Stimulated activated CD4-positive, alpha-beta T cell treated with anti-CD3 and anti-CD28 coated beads, Interleukin-15, amount 100 ng/mL, for 24 hours (primary cell): ENCODE results near the gene HIPK1.
A peak's percentile ranks its signal among the peaks of the same experiment; 100 is the strongest.

Experiments used
- DNase-seq: peaks from one replicate; pipeline ENCODE4 v3.0.0-alpha.2; 2020

HIPK1 gene

DNA sequence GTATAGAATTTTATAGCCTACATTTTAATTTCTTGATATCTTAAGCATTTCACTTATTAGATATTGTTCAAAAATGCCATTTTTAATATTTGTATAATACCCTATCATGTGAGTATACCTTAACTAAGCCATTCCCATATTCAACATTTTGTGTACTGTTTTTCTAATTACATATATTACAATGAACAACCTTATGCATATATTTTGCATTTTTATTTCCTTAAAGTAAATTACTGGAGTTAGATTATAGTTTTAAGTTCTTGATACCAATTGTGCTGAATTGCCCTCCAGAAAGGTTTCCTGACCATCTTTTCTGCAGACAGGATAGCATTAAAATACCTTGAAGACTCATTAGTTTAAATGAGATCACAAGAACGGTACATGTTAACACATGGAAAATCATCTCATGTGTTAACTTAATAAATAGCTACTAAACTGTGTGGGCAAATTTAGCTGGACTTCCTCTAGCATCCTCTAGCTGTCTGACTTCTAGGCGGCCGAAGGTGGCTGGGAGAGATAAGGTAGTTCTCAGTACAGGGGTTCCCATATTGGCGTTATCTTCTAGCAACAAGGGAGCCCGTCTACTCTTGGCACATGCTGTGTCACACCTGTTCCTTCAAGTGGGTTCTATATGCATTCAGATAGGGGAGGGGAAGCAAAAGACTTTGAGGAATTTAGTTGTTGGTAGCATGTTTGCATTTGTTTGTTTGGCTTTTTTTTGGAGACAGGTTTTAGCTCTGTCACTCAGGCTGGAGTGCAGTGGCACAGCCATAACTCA lies 15.0 kb upstream of the HIPK1 start:
- DNase-seq = no peak

DNA sequence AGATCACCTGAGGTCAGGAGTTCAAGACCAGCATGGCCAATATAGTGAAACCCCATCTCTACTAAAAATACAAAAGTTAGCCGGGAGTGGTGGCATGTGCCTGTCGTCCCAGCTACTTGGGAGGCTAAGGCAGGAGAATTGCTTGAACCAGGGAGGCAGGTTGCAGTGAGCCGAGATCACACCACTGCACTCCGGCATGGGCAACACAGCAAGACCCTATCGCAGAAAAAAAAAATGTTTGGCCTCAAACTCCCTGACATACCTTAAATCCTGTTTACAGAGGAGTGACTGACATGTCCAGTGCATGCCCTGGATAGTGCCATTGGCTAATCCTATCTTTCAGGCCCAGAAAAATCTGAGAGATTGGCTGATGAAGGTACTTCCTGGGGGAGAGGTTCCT lies 12.2 kb upstream of the HIPK1 start:
- DNase-seq = no peak

- no peak for DNase-seq
These were observed 11.6 kb upstream of the HIPK1 start for GRCh38 chr1:113917400-113918082.

- no peak for DNase-seq
These were observed 10.9 kb upstream of the HIPK1 start for GRCh38 chr1:113918243-113918642.

- DNase-seq = no peak
These were observed 6.2 kb upstream of the HIPK1 start for GRCh38 chr1:113922957-113923356.

- no peak for DNase-seq
These were observed 4.7 kb upstream of the HIPK1 start for GRCh38 chr1:113924473-113924872.

DNA sequence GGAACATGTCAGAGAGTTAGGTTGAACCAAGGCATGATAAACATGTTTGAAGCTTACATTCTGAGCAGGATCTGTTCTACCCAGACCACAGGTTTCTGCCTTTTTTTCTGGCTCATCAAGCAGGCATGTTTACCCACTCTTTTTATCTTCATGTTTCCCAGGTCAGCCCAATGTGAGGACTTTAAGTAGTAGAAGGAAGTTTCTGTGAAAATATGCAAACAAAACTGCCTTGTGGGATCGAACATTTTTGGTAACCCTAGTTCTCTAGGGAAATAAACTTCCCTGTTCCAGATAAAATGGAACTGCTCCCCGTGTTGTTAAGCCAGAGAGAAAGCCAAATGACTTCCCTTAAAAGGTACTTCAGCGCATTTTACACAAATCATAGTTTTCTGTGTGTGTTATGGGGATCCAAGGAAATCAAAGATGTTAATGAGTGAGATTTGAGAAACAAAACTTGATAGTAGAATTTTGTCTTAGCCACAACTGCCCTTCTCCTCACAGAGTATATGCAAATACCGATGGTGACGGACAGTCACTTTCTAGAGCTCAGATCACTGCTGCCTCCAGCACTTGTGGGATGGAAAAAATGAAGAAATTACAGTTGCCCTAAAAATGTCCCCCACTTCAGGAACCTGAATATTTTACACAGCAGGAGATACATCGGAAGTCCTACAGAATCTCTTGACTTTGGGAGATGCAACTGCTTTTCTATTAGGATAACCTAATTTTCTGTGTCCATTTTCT lies 765 bp upstream of the HIPK1 start:
- no peak for DNase-seq

DNA sequence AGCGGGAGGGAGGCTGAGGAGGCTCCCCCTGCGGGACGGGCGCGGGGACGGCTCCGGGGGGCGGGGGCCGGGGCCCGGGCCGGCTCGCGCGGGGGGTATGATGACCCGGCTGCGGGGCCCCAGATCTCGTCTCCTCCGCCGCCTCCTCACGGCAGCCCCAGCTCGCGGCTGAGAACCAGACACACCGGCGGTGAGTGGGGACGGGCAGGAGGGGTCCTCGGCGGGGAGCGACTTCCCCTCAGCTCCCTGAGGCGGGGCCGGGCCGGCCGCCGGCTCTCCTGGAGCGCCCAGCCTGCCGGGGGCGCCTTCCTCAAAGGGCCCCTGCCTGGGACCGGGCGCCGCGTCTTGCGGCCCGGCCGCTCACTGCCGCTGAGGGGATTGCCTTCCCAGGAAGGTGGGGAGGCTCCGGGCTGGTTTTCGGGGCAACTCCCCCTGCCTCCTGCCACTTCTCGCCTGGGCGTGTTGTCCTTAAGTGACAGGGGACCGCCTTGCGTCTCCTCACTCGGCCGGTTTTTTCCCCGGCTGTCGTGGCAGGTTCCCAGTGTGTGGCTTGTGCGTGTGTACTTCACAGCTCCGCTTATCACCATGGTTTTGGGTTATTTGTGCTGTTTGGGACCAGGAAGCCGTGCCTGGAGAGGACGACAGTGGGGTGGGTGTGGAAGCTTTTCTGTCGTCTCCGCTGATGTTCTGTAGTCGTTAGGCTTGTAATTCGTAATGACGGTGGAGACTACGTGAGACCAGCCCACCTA lies 800 bp downstream of the HIPK1 start:
- peak; percentile 67 for DNase-seq

DNA sequence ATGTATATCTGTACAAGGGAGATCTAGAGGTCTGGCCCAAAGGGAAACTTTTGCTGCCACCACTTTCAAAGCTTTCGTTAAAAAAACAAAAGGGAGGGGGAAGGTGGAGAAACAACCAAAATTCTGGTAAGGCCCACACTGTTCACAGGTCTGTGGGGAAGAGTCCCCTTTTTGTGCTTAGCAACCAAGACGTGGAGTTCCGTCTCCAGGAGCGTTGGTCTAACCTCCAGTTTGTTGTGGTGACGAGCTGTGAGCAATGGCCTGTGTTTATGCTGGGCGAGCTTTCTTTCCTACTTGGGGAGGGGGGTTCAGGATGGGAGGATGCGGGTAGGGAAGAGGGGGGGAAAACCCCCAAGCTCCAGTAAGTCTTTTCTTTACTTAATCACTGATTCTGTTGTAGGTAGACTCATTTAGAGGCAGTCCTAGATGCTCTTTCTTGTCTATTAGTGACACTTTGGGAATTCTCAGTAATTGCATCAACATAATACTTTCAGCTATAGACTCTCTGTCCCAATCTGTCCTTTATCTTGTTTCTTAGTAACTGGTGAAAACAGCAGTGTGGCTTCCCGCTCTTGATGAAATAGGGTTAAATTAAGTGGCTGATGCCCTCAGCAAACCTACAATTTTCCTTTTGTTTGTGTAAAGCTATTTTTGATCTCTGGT lies 1.5 kb downstream of the HIPK1 start:
- peak; percentile 75 for DNase-seq

- no peak for DNase-seq
These were observed 2.3 kb downstream of the HIPK1 start for GRCh38 chr1:113931451-113931851.

DNA sequence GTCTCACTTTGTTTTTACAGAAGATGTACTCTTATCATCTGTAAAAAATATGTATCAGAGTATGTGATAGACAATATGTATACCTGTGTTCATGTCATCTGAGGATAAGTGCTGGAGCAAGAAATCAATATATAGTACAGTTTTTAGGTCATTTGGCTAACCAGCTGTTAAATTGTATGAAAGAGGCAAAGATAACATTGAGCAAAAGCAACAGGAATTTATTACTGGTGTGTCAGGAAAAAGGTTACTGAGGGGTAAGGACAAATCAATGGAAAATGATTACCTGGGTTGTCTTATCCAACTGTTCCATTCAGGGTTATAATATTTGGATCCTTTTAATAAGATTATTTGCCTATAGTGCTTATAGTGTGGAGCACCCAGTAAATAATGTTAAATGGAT lies 4.9 kb downstream of the HIPK1 start:
- no peak for DNase-seq

GRCh38 chr1:113934511-113935055 lies 5.5 kb downstream of the HIPK1 start:
- no peak for DNase-seq

DNA sequence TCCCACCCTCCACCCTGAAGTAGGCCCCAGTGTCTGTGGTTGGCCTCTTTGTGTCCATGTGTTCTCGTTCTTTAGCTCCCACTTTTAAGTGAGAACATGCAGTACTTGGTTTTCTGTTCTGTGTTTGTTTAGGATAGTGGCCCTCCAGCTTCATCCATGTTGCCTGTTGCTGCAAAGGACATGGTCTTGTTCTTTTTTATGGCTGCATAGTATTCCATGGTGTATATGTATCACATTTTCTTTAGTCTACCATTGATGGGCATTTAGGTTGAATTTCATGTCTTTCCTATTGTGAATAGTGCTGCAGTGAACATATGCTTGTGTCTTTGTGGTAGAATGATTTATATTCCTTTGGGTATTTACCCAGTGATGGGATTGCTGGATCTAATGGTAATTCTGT lies 6.1 kb downstream of the HIPK1 start:
- DNase-seq = no peak

- DNase-seq = no peak
These were observed 6.8 kb downstream of the HIPK1 start for GRCh38 chr1:113935970-113936369.

DNA sequence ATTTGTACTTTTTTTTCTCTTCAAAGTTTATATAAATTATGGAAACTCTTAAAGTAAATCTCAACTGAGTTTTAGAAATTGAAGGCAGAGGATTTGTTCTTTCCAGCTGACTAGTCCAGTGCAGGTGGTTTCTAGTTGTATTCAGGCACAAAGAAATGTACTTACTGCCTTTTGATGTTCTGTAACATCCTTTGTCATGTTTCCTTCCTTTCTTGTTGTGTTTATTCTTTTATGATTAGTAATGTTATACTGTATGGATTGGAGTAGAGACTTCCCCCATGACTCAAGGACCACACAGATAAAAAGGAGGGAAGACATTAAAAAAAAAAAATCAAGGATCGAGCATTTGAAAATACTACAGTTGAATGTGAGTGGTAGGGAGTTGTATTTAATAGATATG lies 8.0 kb downstream of the HIPK1 start:
- DNase-seq = no peak

- no peak for DNase-seq
These were observed 9.1 kb downstream of the HIPK1 start for GRCh38 chr1:113938192-113938591.

DNA sequence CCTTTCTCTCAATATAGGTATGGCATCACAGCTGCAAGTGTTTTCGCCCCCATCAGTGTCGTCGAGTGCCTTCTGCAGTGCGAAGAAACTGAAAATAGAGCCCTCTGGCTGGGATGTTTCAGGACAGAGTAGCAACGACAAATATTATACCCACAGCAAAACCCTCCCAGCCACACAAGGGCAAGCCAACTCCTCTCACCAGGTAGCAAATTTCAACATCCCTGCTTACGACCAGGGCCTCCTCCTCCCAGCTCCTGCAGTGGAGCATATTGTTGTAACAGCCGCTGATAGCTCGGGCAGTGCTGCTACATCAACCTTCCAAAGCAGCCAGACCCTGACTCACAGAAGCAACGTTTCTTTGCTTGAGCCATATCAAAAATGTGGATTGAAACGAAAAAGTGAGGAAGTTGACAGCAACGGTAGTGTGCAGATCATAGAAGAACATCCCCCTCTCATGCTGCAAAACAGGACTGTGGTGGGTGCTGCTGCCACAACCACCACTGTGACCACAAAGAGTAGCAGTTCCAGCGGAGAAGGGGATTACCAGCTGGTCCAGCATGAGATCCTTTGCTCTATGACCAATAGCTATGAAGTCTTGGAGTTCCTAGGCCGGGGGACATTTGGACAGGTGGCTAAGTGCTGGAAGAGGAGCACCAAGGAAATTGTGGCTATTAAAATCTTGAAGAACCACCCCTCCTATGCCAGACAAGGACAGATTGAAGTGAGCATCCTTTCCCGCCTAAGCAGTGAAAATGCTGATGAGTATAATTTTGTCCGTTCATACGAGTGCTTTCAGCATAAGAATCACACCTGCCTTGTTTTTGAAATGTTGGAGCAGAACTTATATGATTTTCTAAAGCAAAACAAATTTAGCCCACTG lies 11.5 kb downstream of the HIPK1 start:
- DNase-seq = peak; percentile 56

DNA sequence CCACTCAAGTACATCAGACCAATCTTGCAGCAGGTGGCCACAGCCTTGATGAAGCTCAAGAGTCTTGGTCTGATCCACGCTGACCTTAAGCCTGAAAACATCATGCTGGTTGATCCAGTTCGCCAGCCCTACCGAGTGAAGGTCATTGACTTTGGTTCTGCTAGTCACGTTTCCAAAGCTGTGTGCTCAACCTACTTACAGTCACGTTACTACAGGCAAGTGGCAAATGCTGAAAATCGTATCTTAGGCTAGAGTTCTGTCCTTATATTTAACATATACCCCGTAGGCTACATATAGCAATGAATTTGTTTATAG lies 12.1 kb downstream of the HIPK1 start:
- DNase-seq = no peak

DNA sequence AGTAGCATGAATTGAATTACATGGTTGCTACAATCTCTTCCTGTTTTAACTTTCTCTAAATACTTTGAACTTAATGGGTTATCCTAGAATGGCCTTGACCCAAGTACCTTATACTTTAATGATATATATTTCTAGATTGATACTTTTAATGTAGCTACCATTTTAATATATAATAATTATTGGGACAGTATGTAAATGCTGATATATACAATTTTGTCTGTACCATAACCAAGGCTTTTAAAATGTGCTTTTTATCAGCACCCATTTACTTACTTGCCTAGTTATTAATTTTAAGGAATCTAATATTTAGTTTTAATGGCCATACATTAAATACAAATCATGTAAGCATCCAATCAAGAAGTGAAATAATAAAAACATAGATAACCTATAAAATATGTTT lies 13.4 kb downstream of the HIPK1 start:
- DNase-seq = no peak

GRCh38 chr1:113943028-113943811 lies 14.1 kb downstream of the HIPK1 start:
- DNase-seq = no peak

DNA sequence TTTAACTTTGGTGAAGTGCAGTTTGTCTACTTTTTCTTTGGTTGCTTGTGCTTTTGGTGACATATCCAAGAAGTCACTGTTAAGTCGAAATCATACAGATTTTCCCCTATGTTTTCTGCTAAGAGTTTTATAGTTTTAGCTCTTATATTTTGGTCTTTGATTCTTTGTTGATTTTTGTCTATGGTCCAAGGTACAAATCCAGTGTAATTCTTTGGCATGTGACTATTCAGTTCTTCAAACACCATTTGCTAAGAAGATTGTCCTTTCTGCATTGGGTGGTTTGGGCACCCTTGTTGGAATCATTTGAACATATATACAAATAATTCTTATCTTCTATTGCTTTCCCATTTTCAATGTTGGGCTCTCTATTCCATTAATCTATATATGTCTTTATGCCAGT lies 16.2 kb downstream of the HIPK1 start:
- DNase-seq = no peak
